ENCODE measurements around the gene IDE. TPM values are rescaled to one million over a fixed set of nuclear protein-coding genes. Genes with fewer than 3 reads are reported as not detected.

IDE gene
- total RNA-seq, 2 experiments from 2014 or later = 15.2 to 17.8 TPM

- ChIA-PET CTCF (interaction anchor here (0.7 kb wide), 1 partner anchor 399 kb away, joined by 3 read pairs; no protein-coding TSS in a partner anchor), POLR2A (interaction anchor here (0.6 kb wide), 1 partner anchor 426 kb away, joined by 3 read pairs; no protein-coding TSS in a partner anchor)
- ATAC-seq (ENCODE audit: poor library complexity) (no peak), DNase-seq (no peak)
- Mint-ChIP-seq H3K4me3 (no peak overlapping the region), H3K9me3 (no peaks in the 10 kb centered on the region), H3K36me3 (ENCODE audit: low read depth) (peaks cover 65% of the 10 kb centered on the region), H3K27me3 (no peaks in the 10 kb centered on the region), H3K27ac (no peak overlapping the region), H3K4me1 (ENCODE audit: low read depth) (no peaks in the 10 kb centered on the region)
- intact Hi-C loops (cut with DNase I, micrococcal nuclease) = no loop called here
- H3K27me3 ChIP-seq (ENCODE audit: control insufficient read depth in 1 of 2, insufficient read depth in 2 of 2, low read length in 2 of 2) = no peaks in the 10 kb centered on the region
- peaks cover 48% of the 10 kb centered on the region for H3K36me3 ChIP-seq (ENCODE audit: insufficient read depth, low read length)
- H3K9me3 ChIP-seq (ENCODE audit: control insufficient read depth in 1 of 2, insufficient read depth in 1 of 2, low read length in 2 of 2) = no peaks in the 10 kb centered on the region
- H3K4me1 ChIP-seq (ENCODE audit: insufficient read depth, low read length) = no peaks in the 10 kb centered on the region
- no peak overlapping the region for H3K4me3 ChIP-seq (ENCODE audit: low read length)
- no peak for TF ChIP-seq CTCF (IDR thresholded peaks at IDR 0.05)
- no peak overlapping the region for H3K27ac ChIP-seq (ENCODE audit: low read depth in 1 of 2, low read length in 2 of 2)
These were observed 98.5 kb downstream of the IDE start for GRCh38 chr10:92475357-92475868.

- Mint-ChIP-seq H3K27me3 (no peaks in the 10 kb centered on the region), H3K4me3 (no peak overlapping the region), H3K36me3 (ENCODE audit: low read depth) (peaks cover 73% of the 10 kb centered on the region), H3K4me1 (ENCODE audit: low read depth) (no peaks in the 10 kb centered on the region), H3K27ac (no peak overlapping the region), H3K9me3 (no peaks in the 10 kb centered on the region)
- H3K9me3 ChIP-seq (ENCODE audit: control insufficient read depth in 1 of 2, insufficient read depth in 1 of 2, low read length in 2 of 2) = no peaks in the 10 kb centered on the region
- H3K4me1 ChIP-seq (ENCODE audit: insufficient read depth, low read length) = no peaks in the 10 kb centered on the region
- ATAC-seq (ENCODE audit: poor library complexity) = no peak
- no peak for DNase-seq
- peaks cover 60% of the 10 kb centered on the region for H3K36me3 ChIP-seq (ENCODE audit: insufficient read depth, low read length)
- no peaks in the 10 kb centered on the region for H3K27me3 ChIP-seq (ENCODE audit: control insufficient read depth in 1 of 2, insufficient read depth in 2 of 2, low read length in 2 of 2)
- intact Hi-C loops (cut with DNase I, micrococcal nuclease) = no loop called here
- H3K27ac ChIP-seq (ENCODE audit: low read depth in 1 of 2, low read length in 2 of 2) = no peak overlapping the region
- TF ChIP-seq CTCF (IDR thresholded peaks at IDR 0.05) = no peak
- H3K4me3 ChIP-seq (ENCODE audit: low read length) = no peak overlapping the region
- ChIA-PET POLR2A (no interaction called here), CTCF (no interaction called here)
These were observed 103.9 kb downstream of the IDE start for GRCh38 chr10:92470026-92470425.

- no peaks in the 10 kb centered on the region for H3K27me3 ChIP-seq (ENCODE audit: control insufficient read depth in 1 of 2, insufficient read depth in 2 of 2, low read length in 2 of 2)
- no peaks in the 10 kb centered on the region for H3K9me3 ChIP-seq (ENCODE audit: control insufficient read depth in 1 of 2, insufficient read depth in 1 of 2, low read length in 2 of 2)
- TF ChIP-seq CTCF (IDR thresholded peaks at IDR 0.05) = no peak
- H3K9me3 Mint-ChIP-seq = no peaks in the 10 kb centered on the region
- no peak overlapping the region for H3K27ac Mint-ChIP-seq
- ChIA-PET CTCF (interaction anchor here (1.2 kb wide), 1 partner anchor 12 kb away, joined by 3 read pairs; no protein-coding TSS in a partner anchor), POLR2A (no interaction called here)
- no peak for ATAC-seq (ENCODE audit: poor library complexity)
- H3K4me3 Mint-ChIP-seq = no peak overlapping the region
- no peak overlapping the region for H3K4me3 ChIP-seq (ENCODE audit: low read length)
- DNase-seq = no peak
- H3K27ac ChIP-seq (ENCODE audit: low read depth in 1 of 2, low read length in 2 of 2) = no peak overlapping the region
- no peaks in the 10 kb centered on the region for H3K4me1 ChIP-seq (ENCODE audit: insufficient read depth, low read length)
- H3K36me3 ChIP-seq (ENCODE audit: insufficient read depth, low read length) = peaks cover 74% of the 10 kb centered on the region
- peaks cover 78% of the 10 kb centered on the region for H3K36me3 Mint-ChIP-seq (ENCODE audit: low read depth)
- no peaks in the 10 kb centered on the region for H3K4me1 Mint-ChIP-seq (ENCODE audit: low read depth)
- intact Hi-C loops (cut with DNase I, micrococcal nuclease) = no loop called here
- no peaks in the 10 kb centered on the region for H3K27me3 Mint-ChIP-seq
These were observed 109.5 kb downstream of the IDE start for GRCh38 chr10:92464364-92464763.
